NB4 (cell line): ENCODE results near the gene CCL22.

Experiments
- CTCF ChIP-seq: IDR thresholded peaks from one replicate; pipeline ENCODE4 v1.5.1; 2012; ENCODE audit warnings: low read depth, low read length
- MAX ChIP-seq: IDR thresholded peaks from 2 replicates; pipeline ENCODE4 v1.6.1; 2011; ENCODE audit warnings: low read depth, low read length
- POLR2A ChIP-seq: IDR thresholded peaks from 2 replicates; pipeline ENCODE4 v1.6.1; 2011; ENCODE audit warnings: mild to moderate bottlenecking; ENCODE audit not compliant: insufficient read length; ENCODE audit errors: extremely low read depth

- TF ChIP-seq CTCF: no peak
- TF ChIP-seq POLR2A: no peak
- TF ChIP-seq MAX: no peak
Observed at GRCh38 chr16:57413733-57414132, 55.1 kb downstream of the CCL22 start.
